SJCRH30 (cell line): Measurements from ENCODE around the gene ITIH4. TPM values are rescaled to one million over a fixed set of nuclear protein-coding genes. Genes with fewer than 3 reads are reported as not detected.

Source experiments
- DNase-seq, 2 experiments: peaks; one replicate each; pipeline ENCODE4 v3.0.0-alpha.2; 2015 to 2020
- H3K27ac ChIP-seq: fragments of 250-450 bp; sonication (Bioruptor Pico); 2 replicates; pipeline ENCODE4 v1.5.1; 2020; ENCODE audit warnings: mild to moderate bottlenecking, moderate library complexity
- H3K27me3 ChIP-seq: fragments of 250-450 bp; sonication (Bioruptor Pico); 2 replicates; pipeline ENCODE4 v1.5.1; 2020; ENCODE audit warnings: mild to moderate bottlenecking, moderate library complexity
- H3K36me3 ChIP-seq: fragments of 250-450 bp; sonication (Bioruptor Pico); 2 replicates; pipeline ENCODE4 v1.5.1; 2020; ENCODE audit warnings: mild to moderate bottlenecking, moderate library complexity
- H3K4me1 ChIP-seq: fragments of 250-450 bp; sonication (Bioruptor Pico); 2 replicates; pipeline ENCODE4 v1.5.1; 2020; ENCODE audit warnings: mild to moderate bottlenecking, moderate library complexity
- H3K4me3 ChIP-seq: fragments of 250-450 bp; sonication (Bioruptor Pico); 2 replicates; pipeline ENCODE4 v1.5.1; 2020; ENCODE audit warnings: mild to moderate bottlenecking, moderate library complexity
- H3K9me3 ChIP-seq: fragments of 250-450 bp; sonication (Bioruptor Pico); replicated peaks from 2 replicates; pipeline ENCODE4 v1.5.1; 2020; ENCODE audit warnings: mild to moderate bottlenecking, moderate library complexity
- total RNA-seq: library from RNA; depleted of rRNA; stranded (reverse); fragments of >200 nt; shearing (Covaris generic); gene quantifications from 2 replicates; pipeline ENCODE4 v1.2.3, GENCODE V29; 2014

The ITIH4 gene
- total RNA-seq, 1 experiment from 2014 or later: not detected

- H3K4me3 ChIP-seq: no peak overlapping the region
- H3K4me1 ChIP-seq: no peaks in the 10 kb centered on the region
- no peaks in the 10 kb centered on the region for H3K9me3 ChIP-seq
- H3K27ac ChIP-seq: no peak overlapping the region
- no peaks in the 10 kb centered on the region for H3K36me3 ChIP-seq
- no peak for DNase-seq
- H3K27me3 ChIP-seq: no peaks in the 10 kb centered on the region
Measured at GRCh38 chr3:52843881-52844280, 13.4 kb upstream of the ITIH4 start.

GRCh38 chr3:52843108-52843865, 12.8 kb upstream of the ITIH4 start:
- Histone ChIP-seq H3K4me1 (no peaks in the 10 kb centered on the region), H3K9me3 (no peaks in the 10 kb centered on the region), H3K27ac (no peak overlapping the region), H3K4me3 (no peak overlapping the region), H3K27me3 (no peaks in the 10 kb centered on the region), H3K36me3 (no peaks in the 10 kb centered on the region)
- no peak for DNase-seq

GRCh38 chr3:52842424-52842823, 12.0 kb upstream of the ITIH4 start:
- Histone ChIP-seq H3K9me3 (no peaks in the 10 kb centered on the region), H3K27me3 (no peaks in the 10 kb centered on the region), H3K4me3 (no peak overlapping the region), H3K4me1 (no peaks in the 10 kb centered on the region), H3K36me3 (no peaks in the 10 kb centered on the region), H3K27ac (no peak overlapping the region)
- no peak for DNase-seq

GRCh38 chr3:52841981-52842340, 11.5 kb upstream of the ITIH4 start:
- Histone ChIP-seq H3K27me3 (no peaks in the 10 kb centered on the region), H3K9me3 (no peaks in the 10 kb centered on the region), H3K36me3 (no peaks in the 10 kb centered on the region), H3K4me3 (no peak overlapping the region), H3K4me1 (no peaks in the 10 kb centered on the region), H3K27ac (no peak overlapping the region)
- no peak for DNase-seq

- Histone ChIP-seq H3K4me1 (no peaks in the 10 kb centered on the region; the same call in 1 of the 2 replicates), H3K4me3 (no peak overlapping the region), H3K9me3 (no peaks in the 10 kb centered on the region), H3K36me3 (no peaks in the 10 kb centered on the region), H3K27ac (no peak overlapping the region), H3K27me3 (no peaks in the 10 kb centered on the region)
- no peak for DNase-seq
Measured at GRCh38 chr3:52841211-52841980, 10.9 kb upstream of the ITIH4 start.

- Histone ChIP-seq H3K4me3 (no peak overlapping the region), H3K9me3 (no peaks in the 10 kb centered on the region), H3K27ac (no peak overlapping the region), H3K27me3 (no peaks in the 10 kb centered on the region), H3K36me3 (no peaks in the 10 kb centered on the region), H3K4me1 (peaks cover 7% of the 10 kb centered on the region)
- DNase-seq: no peak
Measured at GRCh38 chr3:52839892-52840545, 9.5 kb upstream of the ITIH4 start.

GRCh38 chr3:52839268-52839575, 8.8 kb upstream of the ITIH4 start:
- no peaks in the 10 kb centered on the region for H3K9me3 ChIP-seq
- H3K4me3 ChIP-seq: no peak overlapping the region
- H3K27ac ChIP-seq: no peak overlapping the region
- peaks cover 8% of the 10 kb centered on the region for H3K4me1 ChIP-seq
- no peak for DNase-seq
- no peaks in the 10 kb centered on the region for H3K27me3 ChIP-seq
- no peaks in the 10 kb centered on the region for H3K36me3 ChIP-seq

GRCh38 chr3:52838561-52839267, 8.2 kb upstream of the ITIH4 start:
- Histone ChIP-seq H3K27me3 (no peaks in the 10 kb centered on the region), H3K27ac (no peak overlapping the region), H3K36me3 (no peaks in the 10 kb centered on the region), H3K4me3 (no peak overlapping the region), H3K4me1 (peaks cover 13% of the 10 kb centered on the region), H3K9me3 (no peaks in the 10 kb centered on the region)
- DNase-seq: no peak

GRCh38 chr3:52836986-52837385, 6.5 kb upstream of the ITIH4 start:
- DNase-seq: no peak

GRCh38 chr3:52836471-52836845, 6.0 kb upstream of the ITIH4 start:
- Histone ChIP-seq H3K27ac (no peak overlapping the region; the same call in 1 of the 2 replicates), H3K4me1 (peaks cover 26% of the 10 kb centered on the region), H3K36me3 (no peaks in the 10 kb centered on the region), H3K27me3 (no peaks in the 10 kb centered on the region), H3K4me3 (no peak overlapping the region), H3K9me3 (no peaks in the 10 kb centered on the region)
- DNase-seq: no peak

More at GRCh38 chr3:52836986-52837385, 6.5 kb upstream of the ITIH4 start:
- no peaks in the 10 kb centered on the region for H3K36me3 ChIP-seq
- no peak overlapping the region for H3K27ac ChIP-seq
- H3K27me3 ChIP-seq: no peaks in the 10 kb centered on the region
- H3K4me1 ChIP-seq: peaks cover 21% of the 10 kb centered on the region
- H3K9me3 ChIP-seq: no peaks in the 10 kb centered on the region
- H3K4me3 ChIP-seq: no peak overlapping the region

GRCh38 chr3:52835766-52836470, 5.4 kb upstream of the ITIH4 start:
- H3K9me3 ChIP-seq: no peaks in the 10 kb centered on the region
- H3K4me1 ChIP-seq: peaks cover 31% of the 10 kb centered on the region
- no peak for DNase-seq
- H3K36me3 ChIP-seq: no peaks in the 10 kb centered on the region
- peak overlapping the region; percentile 89 for H3K27ac ChIP-seq
- no peaks in the 10 kb centered on the region for H3K27me3 ChIP-seq
- H3K4me3 ChIP-seq: no peak overlapping the region

GRCh38 chr3:52834871-52835501, 4.5 kb upstream of the ITIH4 start, which contains the start of gene MUSTN1:
TSS of gene MUSTN1 (minus strand) at chr3:52835019. CDS start at chr3:52834948, 71 bp downstream.
- H3K4me3 ChIP-seq: peak within 1 kb of the TSS; percentile 60
- no peaks in the 10 kb centered on the region for H3K27me3 ChIP-seq
- peak within 1 kb of the TSS; percentile 89 for H3K27ac ChIP-seq
- no peaks in the 10 kb centered on the region for H3K9me3 ChIP-seq
- peaks cover 38% of the 10 kb centered on the region for H3K4me1 ChIP-seq
- H3K36me3 ChIP-seq: no peaks in the 10 kb centered on the region
- peak; percentile 90 to 91 for DNase-seq

- H3K9me3 ChIP-seq: no peaks in the 10 kb centered on the region
- H3K36me3 ChIP-seq: no peaks in the 10 kb centered on the region
- H3K4me3 ChIP-seq: no peak overlapping the region
- H3K27ac ChIP-seq: no peak overlapping the region
- no peak for DNase-seq
- no peaks in the 10 kb centered on the region for H3K27me3 ChIP-seq
- peaks cover 40% of the 10 kb centered on the region for H3K4me1 ChIP-seq
Measured at GRCh38 chr3:52833202-52833601, 2.7 kb upstream of the ITIH4 start.
